AG09309 (cell line): ENCODE results near the gene LIF.

Experiments used
- DNase-seq: peaks from one replicate; pipeline ENCODE4 v3.0.0-alpha.2; 2010; ENCODE audit warnings: low read depth
- H3K4me3 ChIP-seq: 2 replicates; pipeline ENCODE4 v1.5.1; 2011; ENCODE audit warnings: mild to moderate bottlenecking, low read depth, low read length, moderate library complexity; ENCODE audit not compliant: control insufficient read depth
- TF ChIP-seq, protein P1 (sequence below): IDR thresholded peaks from 2 replicates; pipeline ENCODE4 v1.5.1; 2011; ENCODE audit warnings: mild to moderate bottlenecking, low read depth, low read length, inconsistent platforms; ENCODE audit not compliant: insufficient read depth, control insufficient read depth; ENCODE audit errors: missing control alignments

LIF gene

DNA sequence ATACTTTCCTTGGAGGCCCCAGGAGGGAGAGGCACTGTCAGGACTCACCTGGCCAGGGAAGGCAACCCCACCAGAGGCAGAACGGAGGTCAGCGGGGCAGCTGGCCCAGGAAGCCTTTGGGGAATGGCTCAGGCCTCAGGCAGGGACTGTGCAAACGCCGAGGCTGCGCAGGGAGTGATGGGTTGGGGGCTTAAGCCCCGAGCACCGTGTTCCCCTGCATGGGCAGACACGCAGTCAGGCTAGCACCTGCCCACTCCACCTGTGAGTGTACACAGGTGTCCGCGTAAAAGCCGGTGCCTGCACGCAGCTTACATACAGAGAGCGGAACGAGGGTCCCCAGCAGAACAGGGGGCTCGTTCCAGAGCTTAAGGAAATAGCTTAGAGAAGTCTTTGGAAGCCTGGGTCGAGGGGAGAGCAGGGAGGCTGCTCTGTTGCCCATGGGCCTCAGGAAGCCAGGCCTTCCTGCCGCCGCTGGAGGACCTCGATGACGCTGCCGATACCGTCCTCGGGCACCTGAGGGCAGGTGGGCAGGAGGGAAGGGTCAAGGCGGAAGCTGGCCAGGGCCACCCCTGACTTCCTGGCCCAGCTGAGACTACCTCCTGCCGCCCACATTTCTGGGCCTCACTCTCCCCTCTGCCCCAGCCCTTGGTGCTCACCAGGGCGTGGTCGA lies 38.8 kb upstream of the LIF start:
- no peak for DNase-seq
- no peak overlapping the region for H3K4me3 ChIP-seq
- TF ChIP-seq, protein P1, sequence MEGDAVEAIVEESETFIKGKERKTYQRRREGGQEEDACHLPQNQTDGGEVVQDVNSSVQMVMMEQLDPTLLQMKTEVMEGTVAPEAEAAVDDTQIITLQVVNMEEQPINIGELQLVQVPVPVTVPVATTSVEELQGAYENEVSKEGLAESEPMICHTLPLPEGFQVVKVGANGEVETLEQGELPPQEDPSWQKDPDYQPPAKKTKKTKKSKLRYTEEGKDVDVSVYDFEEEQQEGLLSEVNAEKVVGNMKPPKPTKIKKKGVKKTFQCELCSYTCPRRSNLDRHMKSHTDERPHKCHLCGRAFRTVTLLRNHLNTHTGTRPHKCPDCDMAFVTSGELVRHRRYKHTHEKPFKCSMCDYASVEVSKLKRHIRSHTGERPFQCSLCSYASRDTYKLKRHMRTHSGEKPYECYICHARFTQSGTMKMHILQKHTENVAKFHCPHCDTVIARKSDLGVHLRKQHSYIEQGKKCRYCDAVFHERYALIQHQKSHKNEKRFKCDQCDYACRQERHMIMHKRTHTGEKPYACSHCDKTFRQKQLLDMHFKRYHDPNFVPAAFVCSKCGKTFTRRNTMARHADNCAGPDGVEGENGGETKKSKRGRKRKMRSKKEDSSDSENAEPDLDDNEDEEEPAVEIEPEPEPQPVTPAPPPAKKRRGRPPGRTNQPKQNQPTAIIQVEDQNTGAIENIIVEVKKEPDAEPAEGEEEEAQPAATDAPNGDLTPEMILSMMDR: no peak

DNA sequence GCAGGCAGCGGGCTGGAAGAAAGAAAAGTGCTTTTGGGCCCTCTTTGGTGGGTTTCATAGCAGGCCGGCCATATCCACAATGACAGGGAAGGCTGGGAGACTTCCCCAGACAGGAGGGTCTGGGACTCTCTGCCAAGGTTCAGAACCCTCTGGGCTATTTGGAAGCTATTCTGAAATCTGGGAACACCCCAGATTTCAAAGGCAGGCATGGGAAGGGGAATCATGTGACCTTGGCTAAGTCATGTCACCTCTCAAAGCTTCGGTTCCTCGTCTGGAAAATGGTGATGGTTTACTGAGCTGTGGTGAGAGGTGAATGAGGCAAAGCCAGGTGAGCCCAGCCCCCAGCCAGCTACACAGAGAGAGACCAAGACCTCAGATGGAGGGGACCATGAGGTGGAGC lies 38.1 kb upstream of the LIF start:
- no peak for DNase-seq
- no peak overlapping the region for H3K4me3 ChIP-seq
- TF ChIP-seq, protein P1: no peak

DNA sequence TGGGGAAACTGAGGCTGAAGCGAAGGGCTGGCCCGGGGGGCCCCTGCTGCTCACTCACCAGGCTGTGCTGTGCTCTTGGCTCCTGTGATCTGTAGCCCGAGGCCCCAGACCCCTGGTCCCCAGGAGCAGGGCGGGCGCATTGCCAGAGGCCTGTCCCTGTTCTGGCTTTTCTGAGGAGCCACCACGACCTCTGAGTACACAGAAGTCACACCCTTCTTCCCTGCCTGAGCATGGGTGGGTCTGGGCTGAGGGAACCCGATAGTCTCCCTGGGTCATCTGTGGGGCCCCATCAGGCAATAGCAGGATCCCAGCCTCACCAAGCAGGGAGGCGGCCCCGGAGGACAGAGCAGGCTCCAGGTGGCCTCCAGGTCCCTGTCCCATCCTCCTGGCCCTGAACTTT lies 37.6 kb upstream of the LIF start:
- no peak for DNase-seq
- no peak overlapping the region for H3K4me3 ChIP-seq
- TF ChIP-seq, protein P1: no peak

DNA sequence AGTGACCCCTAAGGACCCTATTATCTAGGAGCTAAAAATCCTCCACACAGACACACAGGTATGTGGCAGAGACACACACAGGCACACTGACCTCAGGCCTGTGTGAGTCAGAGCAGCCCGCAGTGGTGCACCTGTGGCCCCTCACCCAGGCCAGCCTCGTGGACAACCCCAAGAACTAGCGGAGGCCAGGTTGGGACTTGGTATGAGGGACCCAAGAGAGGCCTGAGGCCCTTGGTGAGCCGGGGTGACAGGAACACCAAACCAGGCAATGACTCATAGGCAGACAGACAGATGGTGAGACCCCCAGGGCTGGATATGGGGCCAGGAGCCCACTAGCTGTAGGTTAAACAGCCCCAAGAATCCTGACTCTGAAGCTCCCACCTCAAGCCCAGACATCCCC lies 36.8 kb upstream of the LIF start:
- no peak for DNase-seq
- TF ChIP-seq, protein P1: no peak
- H3K4me3 ChIP-seq: no peak overlapping the region

DNA sequence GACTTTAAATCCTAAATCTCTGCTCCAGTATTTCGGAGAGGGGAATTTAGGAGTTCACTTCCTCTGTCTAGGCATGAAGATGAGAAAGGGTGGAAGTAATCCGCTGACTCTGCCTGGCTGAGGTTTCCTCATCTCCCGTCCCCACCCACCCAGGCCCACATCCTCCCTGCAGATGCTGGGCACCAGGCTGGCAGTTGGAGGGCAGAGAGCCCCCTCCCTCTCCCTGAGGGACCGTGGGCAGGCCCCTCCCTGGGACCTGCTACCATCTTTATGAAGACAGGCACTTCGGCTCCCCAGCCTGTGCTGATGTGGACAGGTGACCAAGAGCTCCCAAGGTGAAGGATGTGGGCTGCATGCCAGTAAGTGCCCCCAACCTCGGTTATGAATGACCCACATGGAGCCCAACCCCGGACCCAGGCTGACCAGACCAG lies 36.1 kb upstream of the LIF start:
- TF ChIP-seq, protein P1: no peak
- no peak overlapping the region for H3K4me3 ChIP-seq
- DNase-seq: no peak

DNA sequence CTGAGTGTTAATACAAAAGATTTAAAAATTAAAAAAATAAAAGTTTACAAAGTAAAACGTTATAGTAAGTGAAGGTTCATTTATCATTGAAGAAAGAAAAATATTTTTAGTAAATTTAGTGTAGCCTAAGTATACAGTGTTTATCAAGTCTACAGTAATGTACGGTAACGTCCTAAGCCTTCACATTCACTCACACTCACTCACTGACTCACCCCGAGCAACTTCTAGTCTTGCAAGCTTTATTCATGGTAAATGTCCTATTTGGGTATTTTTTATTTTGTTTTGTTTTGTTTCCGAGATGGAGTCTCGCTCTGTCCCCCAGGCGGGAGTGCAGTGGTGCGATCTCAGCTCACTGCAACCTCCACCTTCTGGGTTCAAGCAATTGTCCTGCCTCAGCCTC lies 33.9 kb upstream of the LIF start:
- no peak for DNase-seq
- no peak overlapping the region for H3K4me3 ChIP-seq
- TF ChIP-seq, protein P1: no peak

DNA sequence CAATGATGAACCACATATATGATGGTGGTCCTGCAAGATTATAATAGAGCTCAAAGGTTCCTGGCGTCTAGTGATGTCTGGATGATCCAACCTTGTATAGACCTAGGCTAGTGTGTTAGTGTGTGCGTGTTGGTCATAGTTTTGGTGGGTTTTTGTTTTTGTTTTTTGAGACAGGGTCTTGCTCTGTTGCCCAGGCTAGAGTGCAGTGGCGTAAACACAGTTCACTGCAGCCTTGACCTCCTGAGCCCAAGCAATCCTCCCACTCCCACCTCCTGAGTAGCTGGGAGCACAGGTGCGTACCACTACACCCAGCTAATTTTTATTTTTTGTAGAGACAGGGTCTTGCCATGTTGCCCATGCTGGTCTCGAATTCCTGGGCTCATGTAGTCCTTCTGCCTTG lies 33.4 kb upstream of the LIF start:
- TF ChIP-seq, protein P1: no peak
- H3K4me3 ChIP-seq: no peak overlapping the region
- no peak for DNase-seq
